ENCODE data around the gene LTB4R2. TPM values are rescaled to one million over a fixed set of nuclear protein-coding genes. Genes with fewer than 3 reads are reported as not detected.

The LTB4R2 gene
- total and polyA plus RNA-seq, 2 donors (not counting 3 experiments of a cell fraction or from before 2014, with no cell fraction given): 5.5 to 13.1 TPM

DNA sequence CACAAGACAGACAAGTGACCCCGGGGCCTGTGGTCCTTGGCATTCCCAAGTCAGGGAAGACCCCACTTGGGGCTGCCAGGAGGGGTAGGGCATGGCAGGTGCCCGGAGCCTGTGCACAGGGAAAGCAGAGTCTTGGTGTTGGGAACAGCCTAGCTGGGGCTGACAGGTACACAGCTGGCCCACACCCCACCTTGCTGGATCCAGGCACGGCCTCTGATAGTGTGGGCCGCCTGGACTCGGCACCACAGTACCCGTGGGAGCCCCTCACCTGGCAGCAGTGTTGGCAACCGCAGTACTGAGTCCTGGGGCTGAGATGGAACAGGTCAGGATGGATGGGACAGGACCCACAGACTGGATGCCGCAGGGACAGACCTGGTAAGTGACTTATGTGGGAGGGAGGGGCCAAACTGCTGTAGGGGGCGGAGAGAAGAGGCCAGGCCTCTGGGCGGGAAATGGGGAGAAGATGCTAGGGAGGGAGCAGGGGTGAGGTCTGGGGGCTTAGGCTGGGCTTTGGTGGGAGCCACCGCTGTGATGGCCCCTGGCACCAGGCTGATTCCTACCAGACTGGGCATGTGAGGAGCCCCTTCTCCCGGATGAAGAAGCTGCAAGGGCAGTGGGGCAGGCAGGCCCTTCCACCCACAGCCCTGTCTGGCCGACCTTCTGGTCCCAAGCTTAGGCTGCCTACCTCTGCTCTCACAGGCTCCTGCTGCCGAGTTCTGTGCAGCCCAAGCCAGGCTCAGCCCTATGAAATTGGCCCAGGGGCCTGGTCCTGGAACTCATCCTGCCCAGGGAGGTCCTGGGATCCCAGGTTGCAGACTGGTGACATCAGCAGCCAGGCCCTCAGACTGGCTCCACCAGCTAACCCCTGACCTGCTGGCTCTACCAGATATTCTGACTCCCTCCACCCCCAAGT is 46.9 kb upstream of the LTB4R2 start, which contains the start of gene TGM1:
Gene TGM1, minus strand, starts transcription at position 357 of the 913 bp plus-strand sequence. CDS start 825 bp downstream, outside the sequence.
- ChIA-PET CTCF (interaction anchor here (1.0 to 1.3 kb wide), 3 partner anchors 8 to 21 kb away, joined by 3 to 5 read pairs (median 3); partner anchors contain the start of gene RABGGTA), POLR2A (no interaction called here)
- H3K4me3 ChIP-seq (replicated peaks in 1 of 3; ENCODE audit: insufficient read depth in 1 of 3, low read depth in 1 of 3, low read length in 3 of 3): no peak within 1 kb of the TSS
- no peak within 1 kb of the TSS for H3K27ac ChIP-seq (ENCODE audit: insufficient read depth, low read depth, low read length)
- intact Hi-C loops (cut with micrococcal nuclease): no loop called here
- DNase-seq (ENCODE audit: low read depth, low spot score) (no peak), FAIRE-seq (no peak)
- dilution Hi-C loops (cut with MboI; ENCODE audit: extremely low pct_ligation_motif_present, low sequenced_read_pairs): no loop called here
- BruUV-seq (replicated peaks): no TSS peak
- H2AFZ ChIP-seq (ENCODE audit: low read depth, low read length): no peak within 1 kb of the TSS
- H3K4me2 ChIP-seq (ENCODE audit: insufficient read depth, low read length): no peak within 1 kb of the TSS
- no peaks in the 10 kb centered on the region for H3K9me3 ChIP-seq (replicated peaks; ENCODE audit: control insufficient read depth, insufficient read depth, low read length)
- no peaks in the 10 kb centered on the region for H3K27me3 ChIP-seq (ENCODE audit: control insufficient read depth in 2 of 2, insufficient read depth in 2 of 2, low read length in 2 of 2)
- H3K79me2 ChIP-seq (ENCODE audit: control insufficient read depth, insufficient read depth, low read length): no peaks in the 10 kb centered on the region
- no peak within 1 kb of the TSS for H3K9ac ChIP-seq (replicated peaks; ENCODE audit: extremely low read depth, insufficient read depth, low read length)
- no peaks in the 10 kb centered on the region for H4K20me1 ChIP-seq (replicated peaks; ENCODE audit: control insufficient read depth, extremely low read depth, insufficient read depth, low read length)
- H3K4me1 ChIP-seq (ENCODE audit: control insufficient read depth, extremely low read depth, insufficient read depth, low read length): no peaks in the 10 kb centered on the region
- peaks cover 0 to 14% of the 10 kb centered on the region in 2 experiments for H3K36me3 ChIP-seq (ENCODE audit: control insufficient read depth in 2 of 2, extremely low read depth in 1 of 2, insufficient read depth in 2 of 2, low read length in 2 of 2)
- H3K9me1 ChIP-seq (replicated peaks; ENCODE audit: control insufficient read depth, extremely low read depth, insufficient read depth, low read length): no peaks in the 10 kb centered on the region
- TF ChIP-seq FOS (IDR thresholded peaks at IDR 0.05; ENCODE audit: borderline replicate concordance, insufficient read depth, low read length) (no peak), EZH2 (IDR thresholded peaks at IDR 0.05; ENCODE audit: borderline replicate concordance, low read depth, low read length, severe bottlenecking) (no peak)
- TF ChIP-seq, protein P1, sequence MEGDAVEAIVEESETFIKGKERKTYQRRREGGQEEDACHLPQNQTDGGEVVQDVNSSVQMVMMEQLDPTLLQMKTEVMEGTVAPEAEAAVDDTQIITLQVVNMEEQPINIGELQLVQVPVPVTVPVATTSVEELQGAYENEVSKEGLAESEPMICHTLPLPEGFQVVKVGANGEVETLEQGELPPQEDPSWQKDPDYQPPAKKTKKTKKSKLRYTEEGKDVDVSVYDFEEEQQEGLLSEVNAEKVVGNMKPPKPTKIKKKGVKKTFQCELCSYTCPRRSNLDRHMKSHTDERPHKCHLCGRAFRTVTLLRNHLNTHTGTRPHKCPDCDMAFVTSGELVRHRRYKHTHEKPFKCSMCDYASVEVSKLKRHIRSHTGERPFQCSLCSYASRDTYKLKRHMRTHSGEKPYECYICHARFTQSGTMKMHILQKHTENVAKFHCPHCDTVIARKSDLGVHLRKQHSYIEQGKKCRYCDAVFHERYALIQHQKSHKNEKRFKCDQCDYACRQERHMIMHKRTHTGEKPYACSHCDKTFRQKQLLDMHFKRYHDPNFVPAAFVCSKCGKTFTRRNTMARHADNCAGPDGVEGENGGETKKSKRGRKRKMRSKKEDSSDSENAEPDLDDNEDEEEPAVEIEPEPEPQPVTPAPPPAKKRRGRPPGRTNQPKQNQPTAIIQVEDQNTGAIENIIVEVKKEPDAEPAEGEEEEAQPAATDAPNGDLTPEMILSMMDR (IDR thresholded peaks at IDR 0.05; ENCODE audit: extremely low read depth in 1 of 2, insufficient read depth in 1 of 2, low read depth in 1 of 2, low read length in 2 of 2): no peak

All from endothelial cell of umbilical vein (primary cell).